Subcutaneous abdominal adipose tissue (tissue), 5 donors: ENCODE data around the gene DDX54.

Experiments used
- H3K27ac ChIP-seq: one replicate; pipeline ENCODE4 v1.7.0; 2013; ENCODE audit warnings: low read depth, mild to moderate bottlenecking, inconsistent platforms, low read length, moderate library complexity
- H3K27me3 ChIP-seq, 5 donors: one replicate each; pipeline ENCODE4 v1.7.0; 2013; ENCODE audit warnings: low read length in 5 of 5, inconsistent platforms in 1 of 5; ENCODE audit not compliant: control insufficient read depth in 5 of 5, insufficient read depth in 4 of 5
- H3K36me3 ChIP-seq, 5 donors: one replicate each; pipeline ENCODE4 v1.7.0; 2013; ENCODE audit warnings: low read length in 5 of 5; ENCODE audit not compliant: control insufficient read depth in 5 of 5, insufficient read depth in 5 of 5
- H3K4me1 ChIP-seq, 5 donors: one replicate each; pipeline ENCODE4 v1.7.0; 2013; ENCODE audit warnings: low read length in 5 of 5, mild to moderate bottlenecking in 3 of 5, moderate library complexity in 1 of 5; ENCODE audit not compliant: control insufficient read depth in 5 of 5, insufficient read depth in 5 of 5
- H3K4me3 ChIP-seq, 5 donors: one replicate each; pipeline ENCODE4 v1.7.0; 2013; ENCODE audit warnings: low read length in 5 of 5, low read depth in 1 of 5
- H3K9ac ChIP-seq, 5 donors: one replicate each; pipeline ENCODE4 v1.7.0; 2013; ENCODE audit warnings: low read length in 5 of 5, mild to moderate bottlenecking in 4 of 5, moderate library complexity in 3 of 5
- H3K9me3 ChIP-seq, 5 donors: one replicate each; pipeline ENCODE4 v1.7.0; 2013; ENCODE audit warnings: low read length in 5 of 5; ENCODE audit not compliant: control insufficient read depth in 5 of 5
- donor health status: healthy.
- donor health status: healthy.
- donor health status: healthy.
- donor health status: healthy.
- donor health status: healthy.

DDX54 gene

DNA sequence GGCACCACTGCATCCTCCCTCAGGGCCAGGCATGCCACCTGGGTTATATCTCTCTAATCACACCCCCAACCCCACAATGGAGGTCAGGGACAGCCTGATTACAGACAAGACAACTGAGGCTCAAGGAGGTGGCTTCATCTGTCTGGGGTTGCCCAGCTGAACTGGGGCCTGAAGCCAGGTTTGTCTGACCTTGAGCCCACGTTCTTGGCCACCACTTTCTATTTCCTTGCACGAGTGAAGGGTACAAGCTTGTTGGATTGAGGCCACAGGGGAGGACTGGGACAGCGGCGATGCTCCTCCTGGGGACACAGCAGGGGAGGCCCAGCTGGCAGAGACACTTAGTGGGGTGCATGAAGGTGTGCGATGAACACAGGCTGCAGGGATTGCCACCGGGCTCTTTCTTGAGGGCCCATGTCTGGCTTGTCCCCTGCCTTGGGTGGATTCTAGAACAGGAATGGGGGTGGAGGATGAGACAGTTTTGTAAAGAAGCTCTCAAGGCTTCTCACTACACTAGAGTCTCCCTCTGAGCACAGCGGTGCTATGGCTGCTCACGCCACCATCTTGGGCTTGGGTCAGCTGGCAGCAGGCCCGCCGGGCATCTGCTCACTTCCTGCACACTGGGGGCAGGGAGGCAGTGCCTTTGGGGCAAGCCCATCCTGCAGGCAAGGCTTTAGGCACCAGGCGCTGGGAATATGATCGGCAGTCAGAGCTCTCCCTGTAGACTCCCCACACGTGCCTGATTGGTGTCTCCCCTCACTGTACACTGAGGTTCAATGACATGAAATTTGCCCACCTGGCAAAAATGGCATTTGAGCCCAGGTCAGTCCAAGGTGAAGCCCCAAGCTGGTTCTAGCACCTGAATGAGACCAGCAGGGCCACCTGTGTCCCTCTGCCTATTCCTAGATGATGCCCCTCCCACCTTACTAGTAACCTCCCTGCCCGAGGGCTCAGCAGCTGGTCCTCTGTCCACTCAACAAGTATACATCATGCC, 16.2 kb upstream of the DDX54 start:
- Histone ChIP-seq H3K4me3 (no peak overlapping the region), H3K27me3 (no peaks in the 10 kb centered on the region), H3K36me3 (no peaks in the 10 kb centered on the region), H3K9me3 (no peaks in the 10 kb centered on the region), H3K4me1 (peaks cover 0 to 29% (median 2%) of the 10 kb centered on the region in 5 donors), H3K9ac (no peak overlapping the region), H3K27ac (no peak overlapping the region)

DNA sequence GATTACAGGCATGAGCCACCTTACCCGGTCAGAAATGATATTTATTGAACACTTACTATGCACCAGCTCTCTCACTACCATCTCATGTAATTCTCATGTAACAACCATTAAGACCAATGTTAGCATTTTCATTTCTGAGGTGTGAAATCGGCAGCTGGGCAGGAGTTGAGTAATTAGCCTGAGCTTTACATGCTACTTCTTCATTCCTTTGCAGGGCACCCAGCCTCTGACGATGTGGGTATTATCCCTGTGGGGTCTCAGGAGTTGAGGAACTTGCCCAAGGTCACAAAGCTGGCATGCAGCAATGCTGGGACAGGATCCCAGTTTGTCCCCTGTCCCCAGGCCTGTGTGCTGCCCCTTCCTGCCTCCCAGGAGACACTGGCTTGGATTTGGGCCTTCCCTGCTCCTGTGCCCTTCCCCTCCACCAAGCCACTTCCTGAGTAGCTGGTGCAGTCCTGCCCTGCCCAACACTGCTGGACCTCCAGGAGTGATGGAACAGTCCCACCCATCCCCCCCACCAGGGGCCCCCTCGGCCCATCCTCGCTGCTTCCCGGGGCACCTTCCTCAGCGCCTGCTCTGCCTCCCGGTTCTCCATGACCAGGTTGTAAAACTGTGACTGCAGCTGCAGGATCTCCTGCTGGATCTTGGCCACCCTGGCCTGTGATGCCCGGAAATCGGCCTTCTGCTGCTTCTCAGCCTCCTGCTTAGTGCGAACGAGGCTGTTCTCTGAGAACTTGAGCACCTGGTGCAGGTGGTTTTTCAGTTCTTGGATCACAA, 14.9 kb upstream of the DDX54 start:
- Histone ChIP-seq H3K4me1 (peaks cover 0 to 29% (median 2%) of the 10 kb centered on the region in 5 donors), H3K9ac (no peak overlapping the region), H3K4me3 (no peak overlapping the region), H3K27me3 (no peaks in the 10 kb centered on the region), H3K9me3 (no peaks in the 10 kb centered on the region), H3K27ac (no peak overlapping the region), H3K36me3 (no peaks in the 10 kb centered on the region)

DNA sequence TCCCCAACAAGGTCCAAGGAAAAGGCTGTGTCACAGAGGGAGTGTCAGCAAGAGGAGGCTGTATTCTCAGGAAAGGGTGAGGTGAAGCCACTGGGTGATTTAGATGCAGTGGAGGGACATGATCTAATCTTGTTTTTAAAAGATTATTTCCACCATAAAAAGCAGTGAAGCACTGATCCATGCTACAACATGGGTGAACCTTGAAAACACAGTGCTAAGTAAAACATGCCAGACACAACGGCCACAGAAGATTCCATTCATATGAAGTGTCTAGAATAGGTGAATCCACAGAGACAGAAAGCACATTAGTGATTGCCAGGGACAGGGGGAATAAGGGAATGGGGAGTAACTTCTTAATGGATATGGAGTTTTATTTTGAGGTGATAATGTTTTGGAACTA, 13.0 kb upstream of the DDX54 start:
- Histone ChIP-seq H3K4me3 (no peak overlapping the region), H3K4me1 (peaks cover 0 to 32% (median 7%) of the 10 kb centered on the region in 5 donors), H3K27ac (no peak overlapping the region), H3K27me3 (no peaks in the 10 kb centered on the region), H3K9me3 (no peaks in the 10 kb centered on the region), H3K9ac (no peak overlapping the region), H3K36me3 (no peaks in the 10 kb centered on the region)

DNA sequence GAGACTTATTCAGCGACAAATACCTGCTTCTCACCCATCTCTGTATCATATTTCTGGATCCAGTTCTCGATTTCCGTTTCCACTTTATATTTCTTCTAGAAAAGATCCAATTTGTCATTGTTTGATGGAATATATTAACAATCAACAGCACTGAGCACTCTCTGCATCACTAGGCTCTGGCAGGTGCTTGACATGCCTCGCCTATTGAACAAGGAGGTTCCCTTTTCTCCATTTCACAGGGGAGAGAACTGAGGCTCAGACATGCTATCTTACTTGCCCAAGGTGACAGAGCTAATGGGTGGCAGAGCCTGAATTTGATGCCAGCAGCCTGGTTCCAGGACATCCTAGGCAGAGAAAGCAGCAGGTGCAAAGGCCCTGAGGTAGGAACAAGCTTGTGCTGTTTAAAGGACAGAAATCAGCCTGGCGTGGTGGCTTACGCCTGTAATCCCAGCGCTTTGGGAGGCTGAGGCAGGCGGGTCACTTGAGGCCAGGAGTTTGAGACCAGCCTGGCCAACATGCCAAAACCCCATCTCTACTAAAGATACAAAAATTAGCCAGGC, 12.3 kb upstream of the DDX54 start:
- Histone ChIP-seq H3K4me1 (peaks cover 0 to 34% (median 7%) of the 10 kb centered on the region in 5 donors), H3K27me3 (no peaks in the 10 kb centered on the region), H3K9ac (no peak overlapping the region), H3K9me3 (no peaks in the 10 kb centered on the region), H3K27ac (no peak overlapping the region), H3K4me3 (no peak overlapping the region), H3K36me3 (peaks cover 0 to 2% (median 0%) of the 10 kb centered on the region in 5 donors)

DNA sequence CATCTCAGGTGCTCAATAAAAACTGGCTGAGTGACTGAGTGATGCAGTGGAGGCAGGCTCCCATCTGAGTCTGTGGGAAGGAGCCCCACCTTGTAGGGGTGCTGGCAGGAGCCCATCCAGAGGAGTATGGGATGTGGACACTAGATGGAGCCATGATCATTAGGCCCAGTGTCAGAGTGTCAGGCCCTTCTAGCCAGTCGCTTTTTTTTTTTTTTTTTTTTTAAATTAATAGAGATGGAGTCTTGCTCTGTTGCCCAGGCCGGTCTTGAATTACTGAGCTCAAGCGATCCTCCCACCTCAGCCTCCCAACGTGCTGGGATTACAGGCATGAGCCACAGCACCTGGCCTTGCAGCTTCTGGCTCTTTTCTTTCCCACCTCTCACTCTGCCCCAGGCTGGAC, 11.7 kb upstream of the DDX54 start:
- H3K9ac ChIP-seq = no peak overlapping the region
- no peaks in the 10 kb centered on the region for H3K27me3 ChIP-seq
- H3K4me1 ChIP-seq = peaks cover 0 to 36% (median 7%) of the 10 kb centered on the region in 5 donors
- H3K27ac ChIP-seq = no peak overlapping the region
- no peaks in the 10 kb centered on the region for H3K9me3 ChIP-seq
- no peak overlapping the region for H3K4me3 ChIP-seq
- peaks cover 0 to 8% (median 4%) of the 10 kb centered on the region in 5 donors for H3K36me3 ChIP-seq

DNA sequence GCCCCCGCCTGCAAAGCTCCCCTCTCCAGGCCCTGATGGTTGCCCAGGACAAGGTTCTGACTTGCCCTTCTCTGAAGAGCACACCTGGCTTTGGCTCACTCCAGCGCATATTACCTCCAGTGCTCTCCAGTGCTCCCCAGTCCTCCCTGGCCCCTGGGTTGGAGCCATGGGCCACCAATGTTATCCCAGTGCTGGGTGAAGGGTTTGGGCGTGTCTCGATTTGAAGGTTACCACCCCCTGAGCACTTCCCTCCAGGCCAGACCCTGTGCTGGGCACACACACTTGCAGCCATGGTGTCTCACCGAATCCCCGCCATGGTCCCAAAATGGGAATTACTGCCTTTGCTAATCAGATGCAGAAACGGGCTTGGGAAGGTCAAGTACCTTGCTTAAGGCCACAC, 11.3 kb upstream of the DDX54 start:
- Histone ChIP-seq H3K27ac (no peak overlapping the region), H3K9me3 (no peaks in the 10 kb centered on the region), H3K9ac (no peak overlapping the region), H3K27me3 (no peaks in the 10 kb centered on the region), H3K36me3 (peaks cover 0 to 12% (median 8%) of the 10 kb centered on the region in 5 donors), H3K4me3 (no peak overlapping the region), H3K4me1 (peaks cover 0 to 36% (median 7%) of the 10 kb centered on the region in 5 donors)

DNA sequence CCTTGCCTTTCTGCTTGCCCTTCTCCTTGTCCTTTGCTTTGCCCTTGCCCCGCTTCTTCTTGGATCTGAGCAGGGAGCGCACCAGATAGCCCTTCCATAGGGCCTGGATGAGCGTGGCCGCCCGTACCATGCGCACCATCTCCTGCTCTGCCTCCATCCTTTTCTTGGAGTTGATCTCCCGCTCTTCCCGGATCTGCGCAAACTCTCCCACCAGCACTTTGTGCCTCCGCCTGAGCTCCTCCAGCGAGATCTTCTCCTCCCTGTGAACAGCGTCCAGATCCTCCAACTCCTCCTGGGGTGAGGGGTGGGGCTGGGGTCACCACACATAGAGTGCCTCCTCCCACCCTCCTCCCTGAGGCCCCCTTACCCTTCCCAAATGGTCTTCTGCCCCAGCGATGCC, 10.3 kb upstream of the DDX54 start:
- H3K4me1 ChIP-seq = peaks cover 0 to 35% (median 5%) of the 10 kb centered on the region in 5 donors
- peaks cover 0 to 18% (median 16%) of the 10 kb centered on the region in 5 donors for H3K36me3 ChIP-seq
- H3K27me3 ChIP-seq = no peaks in the 10 kb centered on the region
- H3K9me3 ChIP-seq = no peaks in the 10 kb centered on the region
- no peak overlapping the region for H3K4me3 ChIP-seq
- no peak overlapping the region for H3K9ac ChIP-seq
- no peak overlapping the region for H3K27ac ChIP-seq

DNA sequence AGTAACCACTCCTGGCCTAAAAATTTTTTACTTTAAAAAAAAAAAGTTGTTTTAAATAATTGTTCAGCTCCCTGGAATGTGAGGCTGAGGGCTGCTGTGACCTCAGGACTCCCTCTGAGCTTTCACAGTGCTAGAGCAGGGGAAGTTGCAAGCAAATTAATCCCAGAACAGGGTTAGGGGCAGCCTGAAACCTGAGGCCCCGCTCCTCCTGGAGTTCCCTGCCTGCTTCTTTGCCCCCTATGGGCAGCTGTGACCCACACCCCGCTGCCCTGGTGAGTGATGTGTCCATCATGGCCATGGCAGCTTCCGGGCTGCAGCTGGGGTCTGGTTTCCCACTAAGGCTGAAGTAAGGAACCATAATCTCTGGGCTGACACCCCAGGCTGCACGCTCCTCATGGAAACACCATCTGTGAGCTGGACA, 9.7 kb upstream of the DDX54 start:
- no peak overlapping the region for H3K9ac ChIP-seq
- peaks cover 0 to 22% (median 16%) of the 10 kb centered on the region in 5 donors for H3K36me3 ChIP-seq
- no peak overlapping the region for H3K27ac ChIP-seq
- no peak overlapping the region for H3K4me3 ChIP-seq
- H3K4me1 ChIP-seq = peaks cover 0 to 33% (median 3%) of the 10 kb centered on the region in 5 donors
- no peaks in the 10 kb centered on the region for H3K9me3 ChIP-seq
- H3K27me3 ChIP-seq = no peaks in the 10 kb centered on the region

DNA sequence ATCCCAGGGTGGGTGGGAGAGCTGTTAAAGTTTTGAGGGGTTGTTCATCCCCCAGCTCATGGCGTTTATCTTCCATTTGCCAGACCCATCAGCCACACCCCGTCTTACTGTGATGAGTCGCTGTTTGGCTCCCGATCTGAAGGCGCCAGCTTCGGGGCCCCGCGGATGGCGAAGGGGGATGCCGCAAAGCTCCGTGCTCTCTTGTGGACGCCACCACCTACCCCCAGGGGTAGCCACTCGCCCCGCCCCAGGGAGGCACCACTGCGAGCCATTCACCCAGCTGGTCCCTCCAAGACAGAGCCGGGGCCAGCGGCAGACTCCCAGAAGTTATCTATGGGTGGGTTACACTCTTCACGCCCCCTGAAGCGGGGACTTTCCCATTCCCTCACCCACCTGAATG, 5.9 kb upstream of the DDX54 start:
- Histone ChIP-seq H3K4me3 (no peak overlapping the region), H3K9me3 (no peaks in the 10 kb centered on the region), H3K27me3 (no peaks in the 10 kb centered on the region), H3K4me1 (peaks cover 0 to 33% (median 12%) of the 10 kb centered on the region in 5 donors), H3K27ac (no peak overlapping the region), H3K9ac (no peak overlapping the region), H3K36me3 (peaks cover 0 to 30% (median 16%) of the 10 kb centered on the region in 5 donors)
